OCI-LY1 (cell line): Measurements from ENCODE around the gene OSER1.

Experiments
- CTCF ChIP-seq: fragments of 200-600 bp; sonication (generic), shearing (Covaris generic); IDR thresholded peaks from 2 replicates; pipeline ENCODE4 v1.5.1; 2017; ENCODE audit warnings: mild to moderate bottlenecking, antibody characterized with exemption, low read length, moderate library complexity, mixed read lengths
- EZH2 ChIP-seq: fragments of 200-600 bp; sonication (generic), shearing (Covaris generic); IDR thresholded peaks from 2 replicates; pipeline ENCODE4 v1.8.0; 2017; ENCODE audit warnings: borderline replicate concordance, mixed run types, mild to moderate bottlenecking, antibody characterized with exemption, low read length, moderate library complexity, mixed read lengths

- TF ChIP-seq CTCF (no peak), EZH2 (no peak)
Measured at GRCh38 chr20:44193801-44194200, 16.8 kb downstream of the OSER1 start.
